Gastroesophageal sphincter (tissue), 4 donors: ENCODE data around the gene ARRDC3. TPM values are rescaled to one million over a fixed set of nuclear protein-coding genes. Genes with fewer than 3 reads are reported as not detected.

Experiments used
- ATAC-seq: fragments of 150-250 bp; one replicate; pipeline ENCODE4 v1.9.1; 2016; ENCODE audit warnings: mild to moderate bottlenecking, moderate library complexity
- H3K27ac ChIP-seq, 4 donors: fragments of 200-600 bp; sonication (generic) in 3 of 4; 1 replicate in 3 of 4; 2 replicates in 1 of 4; pipeline ENCODE4 v1.5.1; 2016 to 2019
- H3K27me3 ChIP-seq: fragments of 200-600 bp; sonication (generic); one replicate; pipeline ENCODE4 v1.5.1; 2019
- H3K36me3 ChIP-seq, 2 donors: fragments of 200-600 bp; sonication (generic); one replicate each; pipeline ENCODE4 v1.5.1; 2019; ENCODE audit warnings: control low read depth in 1 of 2
- H3K4me1 ChIP-seq, 3 donors: fragments of 200-600 bp; sonication (generic); 1 replicate in 2 of 3; 2 replicates in 1 of 3; pipeline ENCODE4 v1.5.1; 2016 to 2019; ENCODE audit warnings: control low read depth in 2 of 3
- H3K4me3 ChIP-seq, 2 donors: fragments of 200-600 bp; sonication (generic); one replicate each; pipeline ENCODE4 v1.5.1; 2019; ENCODE audit warnings: mild to moderate bottlenecking in 1 of 2, moderate library complexity in 1 of 2
- H3K9me3 ChIP-seq, 3 donors: fragments of 200-600 bp; sonication (generic); one replicate each; pipeline ENCODE4 v1.5.1; 2017 to 2019; ENCODE audit warnings: control low read depth in 2 of 3
- EP300 ChIP-seq: sonication (generic); formaldehyde crosslinking; IDR thresholded peaks from one replicate; pipeline ENCODE4 v1.6.1; 2017; ENCODE audit warnings: antibody characterized with exemption, mild to moderate bottlenecking
- POLR2A ChIP-seq, 2 donors: fragments of 450-650 bp; IDR thresholded peaks; one replicate each; pipeline ENCODE4 v1.6.1; 2017; ENCODE audit warnings: antibody characterized with exemption in 2 of 2, mild to moderate bottlenecking in 2 of 2, moderate library complexity in 1 of 2
- POLR2AphosphoS5 ChIP-seq: sonication (generic); formaldehyde crosslinking; IDR thresholded peaks from one replicate; pipeline ENCODE4 v1.6.1; 2017; ENCODE audit warnings: antibody characterized with exemption
- WGBS, 2 donors: methylation state at CpG; one replicate each; pipeline ENCODE4 v1.1.5; 2018; ENCODE audit warnings: low coverage in 1 of 2; 5-methylcytosine and 5-hydroxymethylcytosine counted together
- total RNA-seq, 4 donors: library from RNA; depleted of rRNA; stranded (reverse); fragments of >200 nt; gene quantifications; one replicate each; pipeline ENCODE4 v1.1.0, GENCODE V29; 2016
- TF ChIP-seq, protein P1 (sequence below), 4 experiments: fragments of 200-600 bp in 2 of 4; fragments of 450-650 bp in 2 of 4; sonication (generic) in 1 of 4; IDR thresholded peaks; one replicate each; pipeline ENCODE4 v1.5.1; 2017 to 2019; ENCODE audit warnings: antibody characterized with exemption in 4 of 4, mild to moderate bottlenecking in 2 of 4, moderate library complexity in 2 of 4

Gene ARRDC3, protein sequence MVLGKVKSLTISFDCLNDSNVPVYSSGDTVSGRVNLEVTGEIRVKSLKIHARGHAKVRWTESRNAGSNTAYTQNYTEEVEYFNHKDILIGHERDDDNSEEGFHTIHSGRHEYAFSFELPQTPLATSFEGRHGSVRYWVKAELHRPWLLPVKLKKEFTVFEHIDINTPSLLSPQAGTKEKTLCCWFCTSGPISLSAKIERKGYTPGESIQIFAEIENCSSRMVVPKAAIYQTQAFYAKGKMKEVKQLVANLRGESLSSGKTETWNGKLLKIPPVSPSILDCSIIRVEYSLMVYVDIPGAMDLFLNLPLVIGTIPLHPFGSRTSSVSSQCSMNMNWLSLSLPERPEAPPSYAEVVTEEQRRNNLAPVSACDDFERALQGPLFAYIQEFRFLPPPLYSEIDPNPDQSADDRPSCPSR
- 10 to 100 TPM; 43.3 to 67.9 (median 56.3) TPM for total RNA-seq

DNA sequence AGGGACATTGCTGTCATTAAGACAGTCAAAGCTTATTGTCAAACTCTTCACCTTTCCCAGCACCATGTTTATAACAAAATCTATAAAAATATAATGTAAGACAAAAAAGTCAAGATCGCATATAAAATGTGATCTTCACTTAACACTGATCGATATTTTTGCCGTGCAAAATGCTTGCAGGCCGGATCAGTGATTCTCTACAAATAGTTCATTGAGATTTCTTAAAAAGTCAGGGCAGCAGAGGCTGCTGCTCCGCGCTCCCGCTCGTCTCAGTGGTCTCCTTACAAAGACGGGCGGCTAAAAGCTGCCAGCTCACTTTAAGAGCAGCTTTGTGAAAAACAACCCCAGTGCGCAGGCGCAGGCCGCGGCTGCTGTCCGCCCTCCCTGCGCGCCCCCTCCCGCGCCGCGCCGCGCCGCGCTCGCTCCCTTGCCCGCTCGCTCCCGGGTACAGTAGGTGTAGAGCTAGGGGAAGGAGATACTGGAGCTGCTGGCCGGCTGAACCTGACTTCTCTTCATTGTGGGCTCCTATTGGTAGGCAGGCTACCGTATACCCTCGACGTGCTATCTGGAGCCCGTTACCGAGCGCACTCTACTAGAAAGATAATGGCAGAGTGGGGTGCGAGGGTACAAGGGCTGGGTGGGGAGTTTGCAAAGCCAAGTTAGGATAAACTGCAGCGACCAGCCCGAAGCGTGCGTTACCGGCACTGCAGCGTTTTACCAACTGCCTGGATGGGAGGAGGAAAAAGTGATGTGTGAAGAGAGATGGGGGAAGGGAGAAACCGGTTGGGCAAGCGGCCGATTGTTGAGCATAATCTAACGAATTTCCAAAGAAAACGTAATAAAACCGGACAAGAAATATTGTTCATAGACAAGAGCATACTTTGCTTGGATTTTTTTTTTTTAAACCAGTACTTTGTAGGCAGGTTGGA lies at the start of gene ARRDC3:
Gene ARRDC3, minus strand, starts transcription at position 291 of the 929 bp plus-strand sequence. Its CDS starts 225 bp downstream, at position 66.
- H3K27ac ChIP-seq = peak within 1 kb of the TSS; percentile 93 to 98 (median 95)
- TF ChIP-seq POLR2A (IDR thresholded peaks at IDR 0.05) (peak; percentile 98 to 99), POLR2AphosphoS5 (peak; percentile 99), EP300 (no peak)
- TF ChIP-seq, protein P1, sequence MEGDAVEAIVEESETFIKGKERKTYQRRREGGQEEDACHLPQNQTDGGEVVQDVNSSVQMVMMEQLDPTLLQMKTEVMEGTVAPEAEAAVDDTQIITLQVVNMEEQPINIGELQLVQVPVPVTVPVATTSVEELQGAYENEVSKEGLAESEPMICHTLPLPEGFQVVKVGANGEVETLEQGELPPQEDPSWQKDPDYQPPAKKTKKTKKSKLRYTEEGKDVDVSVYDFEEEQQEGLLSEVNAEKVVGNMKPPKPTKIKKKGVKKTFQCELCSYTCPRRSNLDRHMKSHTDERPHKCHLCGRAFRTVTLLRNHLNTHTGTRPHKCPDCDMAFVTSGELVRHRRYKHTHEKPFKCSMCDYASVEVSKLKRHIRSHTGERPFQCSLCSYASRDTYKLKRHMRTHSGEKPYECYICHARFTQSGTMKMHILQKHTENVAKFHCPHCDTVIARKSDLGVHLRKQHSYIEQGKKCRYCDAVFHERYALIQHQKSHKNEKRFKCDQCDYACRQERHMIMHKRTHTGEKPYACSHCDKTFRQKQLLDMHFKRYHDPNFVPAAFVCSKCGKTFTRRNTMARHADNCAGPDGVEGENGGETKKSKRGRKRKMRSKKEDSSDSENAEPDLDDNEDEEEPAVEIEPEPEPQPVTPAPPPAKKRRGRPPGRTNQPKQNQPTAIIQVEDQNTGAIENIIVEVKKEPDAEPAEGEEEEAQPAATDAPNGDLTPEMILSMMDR (IDR thresholded peaks at IDR 0.05) = peak in 1 of 4 experiments; percentile 28
- ATAC-seq = peak; percentile 80
- peaks cover 10 to 20% (median 11%) of the 10 kb centered on the region in 3 donors for H3K4me1 ChIP-seq
- H3K4me3 ChIP-seq = peak within 1 kb of the TSS; percentile 55 to 59
- H3K27me3 ChIP-seq = no peaks in the 10 kb centered on the region
- H3K9me3 ChIP-seq = no peaks in the 10 kb centered on the region
- peaks cover 0 to 1% of the 10 kb centered on the region in 2 donors for H3K36me3 ChIP-seq
- 1% methylated on average over 20 to 29 of the region's 49 CpGs for WGBS, 2 donors

DNA sequence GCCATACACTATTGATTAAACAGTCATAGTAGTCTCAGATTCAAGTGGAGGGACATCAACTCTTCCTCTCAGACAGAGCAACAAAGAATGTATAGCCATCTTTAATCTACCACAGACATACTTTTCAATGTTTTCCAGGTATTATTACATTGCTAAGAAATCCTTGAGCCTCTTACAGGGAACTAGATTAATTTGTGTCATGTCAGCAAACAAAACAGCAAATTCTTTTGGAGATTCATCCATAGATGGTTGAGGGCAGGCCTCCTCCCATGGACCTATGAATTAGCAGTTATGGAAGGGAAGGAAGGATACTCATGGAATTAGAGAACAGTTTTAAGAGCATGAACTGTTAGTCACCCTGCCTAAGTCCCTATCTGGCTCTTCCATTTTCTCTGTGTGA lies 47.8 kb upstream of the ARRDC3 start:
- Histone ChIP-seq H3K36me3 (no peaks in the 10 kb centered on the region), H3K4me3 (no peak overlapping the region), H3K27ac (no peak overlapping the region), H3K9me3 (peaks cover 0 to 14% (median 0%) of the 10 kb centered on the region in 3 donors), H3K27me3 (no peaks in the 10 kb centered on the region), H3K4me1 (no peaks in the 10 kb centered on the region)
- no peak for ATAC-seq
- TF ChIP-seq EP300 (no peak), POLR2AphosphoS5 (no peak), POLR2A (IDR thresholded peaks at IDR 0.05) (no peak)
- TF ChIP-seq, protein P1 (IDR thresholded peaks at IDR 0.05) = no peak

DNA sequence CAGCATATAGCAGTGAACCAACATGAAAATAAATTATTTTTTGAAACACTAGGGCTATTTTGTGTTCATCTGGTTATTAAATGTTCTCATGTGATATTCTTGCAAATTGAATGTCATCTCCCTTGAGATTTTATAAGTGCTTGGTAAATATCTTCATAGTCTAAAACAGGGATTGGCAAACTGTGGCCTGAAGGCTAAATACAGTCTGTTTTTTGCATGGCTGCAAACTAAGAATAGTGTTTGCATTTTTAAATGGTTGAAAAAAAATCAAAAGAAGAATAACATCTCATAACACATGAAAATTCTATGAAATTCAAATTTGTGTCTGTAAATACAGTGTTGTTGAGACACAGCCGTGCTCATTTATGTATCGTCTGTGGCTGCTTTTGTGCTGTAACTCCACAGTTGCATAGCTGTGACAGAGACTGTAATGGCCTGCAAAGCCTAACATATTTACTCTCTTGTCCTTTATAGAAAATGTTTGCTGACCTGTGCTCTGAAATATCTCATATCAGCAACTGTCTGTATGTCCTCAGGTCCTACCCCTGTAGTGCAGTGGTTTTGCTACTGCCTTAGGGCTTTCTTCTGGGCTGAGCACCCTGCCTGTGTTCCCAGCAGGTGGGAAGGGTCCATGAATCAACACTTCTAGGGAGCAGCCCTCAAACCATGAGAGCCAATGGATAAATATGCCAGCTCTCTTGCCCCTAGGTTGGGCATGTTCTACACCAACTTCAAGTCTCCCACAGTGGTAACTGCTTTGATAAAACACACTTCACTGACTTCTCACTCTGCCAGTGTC lies 41.7 kb upstream of the ARRDC3 start:
- no peak for ATAC-seq
- no peaks in the 10 kb centered on the region for H3K27me3 ChIP-seq
- no peak overlapping the region for H3K27ac ChIP-seq
- H3K36me3 ChIP-seq = no peaks in the 10 kb centered on the region
- H3K4me1 ChIP-seq = no peaks in the 10 kb centered on the region
- peaks cover 0 to 11% (median 0%) of the 10 kb centered on the region in 3 donors for H3K9me3 ChIP-seq
- TF ChIP-seq EP300 = no peak
- TF ChIP-seq POLR2AphosphoS5 = no peak
- TF ChIP-seq, protein P1 (IDR thresholded peaks at IDR 0.05) = no peak
- no peak for TF ChIP-seq POLR2A (IDR thresholded peaks at IDR 0.05)
- no peak overlapping the region for H3K4me3 ChIP-seq
- 87 to 90% methylated on average over 2 of the region's 2 CpGs for WGBS, 2 donors

DNA sequence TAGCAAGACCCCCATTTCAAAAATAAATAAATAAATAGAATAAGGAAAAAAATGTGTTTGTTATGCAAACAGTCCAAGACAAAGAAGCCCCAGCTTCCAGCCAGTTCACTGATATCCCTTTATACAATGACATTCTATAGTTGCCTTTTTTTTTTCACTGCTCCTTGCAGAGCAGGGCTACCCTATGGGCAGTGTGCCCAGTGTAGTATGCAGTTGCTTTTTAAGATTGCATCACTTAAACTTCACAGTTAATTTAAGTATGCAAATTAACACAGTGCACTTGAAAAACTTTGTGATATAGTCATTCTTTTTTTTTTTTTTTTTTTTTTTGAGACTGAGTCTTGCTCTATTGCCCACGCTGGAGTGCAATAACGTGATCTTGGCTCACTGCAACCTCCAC lies 40.8 kb upstream of the ARRDC3 start:
- no peak for ATAC-seq
- TF ChIP-seq, protein P1 (IDR thresholded peaks at IDR 0.05) = no peak
- no peak for TF ChIP-seq POLR2A (IDR thresholded peaks at IDR 0.05)
- TF ChIP-seq EP300 = no peak
- no peak for TF ChIP-seq POLR2AphosphoS5
- Histone ChIP-seq H3K36me3 (no peaks in the 10 kb centered on the region), H3K27ac (no peak overlapping the region), H3K9me3 (peaks cover 0 to 1% (median 0%) of the 10 kb centered on the region in 3 donors), H3K27me3 (no peaks in the 10 kb centered on the region), H3K4me3 (no peak overlapping the region), H3K4me1 (no peaks in the 10 kb centered on the region)
- WGBS, 2 donors = 100% methylated on average over 2 of the region's 2 CpGs; no CpG with 5 or more reads in 1 of the 2 donors
